Panc1 (cell line): ENCODE data around the gene ZSCAN18. TPM values are rescaled to one million over a fixed set of nuclear protein-coding genes. Genes with fewer than 3 reads are reported as not detected.

Source experiments
- ATAC-seq: fragments of 200-7000 bp; cut with Tn5 transposase; 2 replicates; pipeline ENCODE4 v1.9.1; 2020; ENCODE audit warnings: mild to moderate bottlenecking, moderate library complexity
- BruUV-seq: library from RNA; stranded (reverse); fragments of 400-500 nt; replicated peaks from 2 replicates; lab custom pipeline; 2021; lab: Mats Ljungman, UMichigan
- CTCF ChIA-PET: fragments of 300-600 bp; sonication (Branson Sonifier 250); formaldehyde crosslinking; loops from one replicate; lab custom pipeline; 2022; ENCODE audit warnings: antibody characterized with exemption; lab: Charles Lee
- POLR2A ChIA-PET: fragments of 300-600 bp; sonication (Branson Sonifier 250); formaldehyde crosslinking; loops from one replicate; lab custom pipeline; 2022; ENCODE audit warnings: antibody characterized with exemption; lab: Charles Lee
- DNase-seq: peaks from one replicate; pipeline ENCODE4 v3.0.0-alpha.2; 2010; ENCODE audit warnings: low read depth, low spot score
- H3K27ac ChIP-seq: 2 replicates; pipeline ENCODE4 v1.5.1; 2011; ENCODE audit warnings: mild to moderate bottlenecking, low read length, inconsistent platforms
- H3K27me3 ChIP-seq: fragments of 200-500 bp; sonication (Bioruptor generic); 2 replicates; pipeline ENCODE4 v1.6.0; 2014; ENCODE audit warnings: low read length, inconsistent platforms; ENCODE audit not compliant: control insufficient read depth, insufficient read depth
- H3K36me3 ChIP-seq: fragments of 200-500 bp; sonication (Bioruptor generic); 2 replicates; pipeline ENCODE4 v1.5.1; 2014; ENCODE audit warnings: inconsistent platforms, mild to moderate bottlenecking, low read length, moderate library complexity; ENCODE audit not compliant: control insufficient read depth, insufficient read depth
- H3K4me1 ChIP-seq: 2 replicates; pipeline ENCODE4 v1.5.1; 2011; ENCODE audit warnings: inconsistent platforms, mild to moderate bottlenecking, low read length, moderate library complexity; ENCODE audit not compliant: control insufficient read depth, insufficient read depth
- H3K4me3 ChIP-seq, 2 experiments: 2 replicates each; pipeline ENCODE4 v1.5.1; 2011 to 2012; ENCODE audit warnings: low read depth in 2 of 2, low read length in 2 of 2, mild to moderate bottlenecking in 2 of 2, inconsistent platforms in 1 of 2, moderate library complexity in 1 of 2
- H3K9me3 ChIP-seq: fragments of 200-500 bp; sonication (Bioruptor generic); 2 replicates; pipeline ENCODE4 v1.5.1; 2014; ENCODE audit warnings: low read depth, mild to moderate bottlenecking, inconsistent platforms, low read length, moderate library complexity; ENCODE audit not compliant: control insufficient read depth, insufficient read depth
- CTCF ChIP-seq: fragments of 450-650 bp; IDR thresholded peaks from 2 replicates; pipeline ENCODE4 v1.5.1; 2017; ENCODE audit warnings: mild to moderate bottlenecking
- POLR2AphosphoS5 ChIP-seq: IDR thresholded peaks from 2 replicates; pipeline ENCODE4 v1.6.1; 2012; ENCODE audit warnings: mild to moderate bottlenecking, low read depth, low read length, moderate library complexity
- REST ChIP-seq, 2 experiments: IDR thresholded peaks; 2 replicates each; pipeline ENCODE4 v1.6.1; 2011 to 2012; ENCODE audit warnings: low read depth in 2 of 2, control low read depth in 1 of 2, low read length in 1 of 2, mild to moderate bottlenecking in 1 of 2, moderate library complexity in 1 of 2; ENCODE audit not compliant: insufficient read depth in 1 of 2
- SIN3A ChIP-seq: IDR thresholded peaks from 2 replicates; pipeline ENCODE4 v1.6.1; 2012; ENCODE audit warnings: low read depth, mild to moderate bottlenecking, low read length, moderate library complexity, borderline replicate concordance; ENCODE audit not compliant: insufficient read depth
- TCF7L2 ChIP-seq: IDR thresholded peaks from 2 replicates; pipeline ENCODE4 v1.6.1; 2011; ENCODE audit warnings: mild to moderate bottlenecking, low read depth, low read length, inconsistent platforms
- in situ Hi-C: cut with HindIII; loops from 2 replicates; pipeline ENCODE4 v1.10.0; 2016; ENCODE audit warnings: low sequenced_read_pairs, low pct_unique_long_range_greater_than_20kb
- intact Hi-C: fragments of 100-400 bp; cut with micrococcal nuclease; formaldehyde crosslinking; loops from one replicate; pipeline ENCODE4 v1.10.0; 2022; ENCODE audit not compliant: unreplicated experiment
- total RNA-seq: library from RNA; stranded (reverse); gene quantifications from one replicate; pipeline ENCODE4 v1.2.1, GENCODE V29; 2021; ENCODE audit not compliant: unreplicated experiment

Gene ZSCAN18
- total RNA-seq, 1 experiment from 2014 or later = not detected

- H3K4me3 ChIP-seq = no peak overlapping the region
- no peak overlapping the region for H3K27ac ChIP-seq
- no peaks in the 10 kb centered on the region for H3K36me3 ChIP-seq
- BruUV-seq = no TSS peak
- no peak for DNase-seq
- H3K27me3 ChIP-seq = no peaks in the 10 kb centered on the region
- no peaks in the 10 kb centered on the region for H3K4me1 ChIP-seq
- ATAC-seq = no peak
- POLR2A ChIA-PET = no interaction called here
- in situ Hi-C loops = no loop called here
- CTCF ChIA-PET = no interaction called here
- H3K9me3 ChIP-seq = peaks cover 10% of the 10 kb centered on the region; the same call in 1 of the 2 replicates
- intact Hi-C loops = no loop called here
- TF ChIP-seq SIN3A = no peak
- no peak for TF ChIP-seq TCF7L2
- no peak for TF ChIP-seq CTCF
- TF ChIP-seq REST (IDR thresholded peaks at IDR 0.05; ENCODE audit: insufficient read depth in 1 of 2, low read depth in 2 of 2, low read length in 1 of 2) = no peak
- TF ChIP-seq POLR2AphosphoS5 = no peak
Measured at GRCh38 chr19:58085348-58085875, 12.6 kb downstream of the ZSCAN18 start.

GRCh38 chr19:58084596-58085347 is 13.3 kb downstream of the ZSCAN18 start:
- H3K9me3 ChIP-seq = peaks cover 10% of the 10 kb centered on the region; the same call in 1 of the 2 replicates
- TF ChIP-seq TCF7L2 (no peak), SIN3A (no peak), POLR2AphosphoS5 (no peak), REST (IDR thresholded peaks at IDR 0.05; ENCODE audit: insufficient read depth in 1 of 2, low read depth in 2 of 2, low read length in 1 of 2) (no peak), CTCF (no peak)
- no peak for DNase-seq

More at GRCh38 chr19:58084596-58085347, 13.3 kb downstream of the ZSCAN18 start:
- POLR2A ChIA-PET = no interaction called here
- CTCF ChIA-PET = no interaction called here
- no TSS peak for BruUV-seq
- no peak overlapping the region for H3K4me3 ChIP-seq
- no peak overlapping the region for H3K27ac ChIP-seq
- ATAC-seq = no peak
- H3K27me3 ChIP-seq = no peaks in the 10 kb centered on the region
- in situ Hi-C loops = no loop called here
- no peaks in the 10 kb centered on the region for H3K4me1 ChIP-seq
- intact Hi-C loops = no loop called here
- no peaks in the 10 kb centered on the region for H3K36me3 ChIP-seq
